ENCODE results near the gene BUD13. TPM values are rescaled to one million over a fixed set of nuclear protein-coding genes. Genes with fewer than 3 reads are reported as not detected.

Gene BUD13
- total RNA-seq, 5 donors from 2014 or later (not counting 1 experiment from before 2014, with no cell fraction given): 9.8 to 23.0 (median 20.5) TPM

GRCh38 chr11:116733969-116734508 is 38.7 kb downstream of the BUD13 start:
- 73% methylated on average over 9 of the region's 11 CpGs for WGBS (ENCODE audit: insufficient coverage)
- no peak for ATAC-seq (replicated peaks in 1 of 4)

GRCh38 chr11:116733043-116733755 is 39.6 kb downstream of the BUD13 start:
- Mint-ChIP-seq H3K27ac (no peak overlapping the region), H3K9me3 (no peaks in the 10 kb centered on the region), H3K27me3 (peaks cover 5 to 9% of the 10 kb centered on the region in 2 donors), H3K4me1 (peaks cover 7 to 11% (median 8%) of the 10 kb centered on the region in 3 donors), H3K4me3 (no peak overlapping the region), H3K36me3 (no peaks in the 10 kb centered on the region)
- ATAC-seq (replicated peaks in 1 of 4): peak in 2 of 4 experiments; percentile 9 to 10
- ChIA-PET POLR2A (interaction anchor here in 1 of 2 donors (0.6 kb wide), 2 partner anchors 100 to 429 kb away, joined by 5 to 6 read pairs; no protein-coding TSS in a partner anchor), CTCF (interaction anchor here (0.6 to 1.4 kb wide), 4 partner anchors 103 to 494 kb away, joined by 3 to 6 read pairs (median 3); no protein-coding TSS in a partner anchor)
- WGBS (ENCODE audit: insufficient coverage): 65% methylated on average over 5 of the region's 10 CpGs
- no peak overlapping the region for H3K27ac ChIP-seq (ENCODE audit: low read length)
- H3K36me3 ChIP-seq (ENCODE audit: control insufficient read depth in 2 of 2, extremely low read depth in 1 of 2, insufficient read depth in 1 of 2, low read length in 1 of 2): no peaks in the 10 kb centered on the region
- peaks cover 0 to 21% of the 10 kb centered on the region in 2 experiments for H3K27me3 ChIP-seq (replicated peaks in 1 of 2; ENCODE audit: control insufficient read depth in 2 of 2, extremely low read depth in 1 of 2, insufficient read depth in 2 of 2, low read length in 1 of 2)
- no peak overlapping the region for H3K4me3 ChIP-seq (ENCODE audit: control insufficient read depth in 1 of 2, extremely low read depth in 1 of 2, low read length in 1 of 2)
- peaks cover 0 to 7% of the 10 kb centered on the region in 2 experiments for H3K4me1 ChIP-seq (ENCODE audit: control insufficient read depth in 1 of 2, extremely low read depth in 1 of 2, insufficient read depth in 2 of 2, low read length in 2 of 2)
- no peaks in the 10 kb centered on the region for H3K9me3 ChIP-seq
- no peak for DNase-seq

More at GRCh38 chr11:116733969-116734508, 38.7 kb downstream of the BUD13 start:
- Mint-ChIP-seq H3K36me3 (no peaks in the 10 kb centered on the region), H3K27me3 (peaks cover 0 to 9% of the 10 kb centered on the region in 2 donors), H3K4me3 (no peak overlapping the region), H3K9me3 (no peaks in the 10 kb centered on the region), H3K27ac (no peak overlapping the region), H3K4me1 (peaks cover 7 to 11% (median 8%) of the 10 kb centered on the region in 3 donors)
- Histone ChIP-seq H3K4me3 (ENCODE audit: control insufficient read depth in 1 of 2, extremely low read depth in 1 of 2, low read length in 1 of 2) (no peak overlapping the region), H3K27ac (ENCODE audit: low read length) (no peak overlapping the region), H3K27me3 (replicated peaks in 1 of 2; ENCODE audit: control insufficient read depth in 2 of 2, extremely low read depth in 1 of 2, insufficient read depth in 2 of 2, low read length in 1 of 2) (peaks cover 0 to 19% of the 10 kb centered on the region in 2 experiments), H3K4me1 (ENCODE audit: control insufficient read depth in 1 of 2, extremely low read depth in 1 of 2, insufficient read depth in 2 of 2, low read length in 2 of 2) (peaks cover 0 to 7% of the 10 kb centered on the region in 2 experiments), H3K9me3 (no peaks in the 10 kb centered on the region), H3K36me3 (ENCODE audit: control insufficient read depth in 2 of 2, extremely low read depth in 1 of 2, insufficient read depth in 1 of 2, low read length in 1 of 2) (no peaks in the 10 kb centered on the region)
- DNase-seq: no peak
- CTCF ChIA-PET: interaction anchor here in 1 of 2 donors (1.4 kb wide), 1 partner anchor 102 kb away, joined by 3 read pairs; no protein-coding TSS in a partner anchor
- POLR2A ChIA-PET: no interaction called here

DNA sequence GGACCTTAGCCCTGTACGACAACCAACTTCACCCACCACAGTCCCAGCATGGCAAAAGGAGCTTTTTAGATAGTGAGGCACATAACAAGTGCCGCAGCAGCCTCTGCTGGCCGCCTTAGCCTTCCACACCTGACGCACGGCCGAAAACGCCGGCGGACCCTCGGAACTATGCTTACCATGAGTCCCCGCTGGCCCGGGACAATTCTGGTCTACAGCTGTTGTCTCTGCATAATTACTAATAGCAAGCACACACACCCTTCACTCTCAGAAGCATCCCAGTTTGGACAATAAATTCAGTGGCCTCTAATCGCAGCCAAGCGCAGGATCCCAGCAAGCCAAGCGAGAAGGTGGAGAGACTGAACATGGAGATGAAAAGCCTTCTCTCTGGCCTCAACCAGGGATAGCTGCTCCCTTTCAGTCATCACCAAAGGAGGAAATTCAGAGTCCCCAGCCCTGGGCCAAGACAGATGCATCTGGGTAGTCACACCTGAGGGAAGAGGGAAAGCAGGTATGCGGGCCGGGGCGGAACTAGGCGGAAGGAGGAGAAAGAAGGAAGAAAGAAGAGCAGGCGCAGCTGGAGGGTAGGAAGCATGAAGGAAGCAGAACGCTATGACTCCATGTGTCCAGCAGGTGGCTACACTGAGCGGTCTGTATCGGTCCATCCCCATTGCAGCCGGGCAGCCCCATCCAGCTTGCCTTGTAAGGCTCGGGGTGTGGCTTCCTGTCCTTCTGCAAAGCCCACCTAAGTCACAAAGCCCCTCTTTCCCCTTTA is 40.3 kb downstream of the BUD13 start:
- H3K36me3 Mint-ChIP-seq: no peaks in the 10 kb centered on the region
- H3K4me1 Mint-ChIP-seq: peaks cover 7 to 11% (median 8%) of the 10 kb centered on the region in 3 donors
- peaks cover 5 to 12% of the 10 kb centered on the region in 2 donors for H3K27me3 Mint-ChIP-seq
- ChIA-PET POLR2A (interaction anchor here in 1 of 2 donors (0.7 kb wide), 1 partner anchor 486 kb away, joined by 4 read pairs; no protein-coding TSS in a partner anchor), CTCF (interaction anchor here in 1 of 2 donors (0.8 to 1.4 kb wide), 4 partner anchors 103 to 494 kb away, joined by 3 to 6 read pairs (median 4); no protein-coding TSS in a partner anchor)
- Histone ChIP-seq H3K4me1 (ENCODE audit: control insufficient read depth in 1 of 2, extremely low read depth in 1 of 2, insufficient read depth in 2 of 2, low read length in 2 of 2) (peaks cover 0 to 7% of the 10 kb centered on the region in 2 experiments), H3K4me3 (ENCODE audit: control insufficient read depth in 1 of 2, extremely low read depth in 1 of 2, low read length in 1 of 2) (no peak overlapping the region), H3K36me3 (ENCODE audit: control insufficient read depth in 2 of 2, extremely low read depth in 1 of 2, insufficient read depth in 1 of 2, low read length in 1 of 2) (no peaks in the 10 kb centered on the region), H3K27me3 (replicated peaks in 1 of 2; ENCODE audit: control insufficient read depth in 2 of 2, extremely low read depth in 1 of 2, insufficient read depth in 2 of 2, low read length in 1 of 2) (peaks cover 0 to 26% of the 10 kb centered on the region in 2 experiments), H3K9me3 (no peaks in the 10 kb centered on the region), H3K27ac (ENCODE audit: low read length) (no peak overlapping the region)
- WGBS (ENCODE audit: insufficient coverage): 36% methylated on average over 16 of the region's 25 CpGs
- ATAC-seq (replicated peaks in 1 of 4): peak; percentile 74 to 89 (median 84)
- no peak overlapping the region for H3K4me3 Mint-ChIP-seq
- no peak overlapping the region for H3K27ac Mint-ChIP-seq
- peak in 33 of 35 experiments; percentile 10 to 72 (median 41) for DNase-seq
- H3K9me3 Mint-ChIP-seq: no peaks in the 10 kb centered on the region

- H3K4me3 Mint-ChIP-seq: no peak overlapping the region
- Histone ChIP-seq H3K27ac (ENCODE audit: low read length) (no peak overlapping the region), H3K27me3 (replicated peaks in 1 of 2; ENCODE audit: control insufficient read depth in 2 of 2, extremely low read depth in 1 of 2, insufficient read depth in 2 of 2, low read length in 1 of 2) (peaks cover 0 to 29% of the 10 kb centered on the region in 2 experiments), H3K4me1 (ENCODE audit: control insufficient read depth in 1 of 2, extremely low read depth in 1 of 2, insufficient read depth in 2 of 2, low read length in 2 of 2) (peaks cover 0 to 7% of the 10 kb centered on the region in 2 experiments), H3K36me3 (ENCODE audit: control insufficient read depth in 2 of 2, extremely low read depth in 1 of 2, insufficient read depth in 1 of 2, low read length in 1 of 2) (no peaks in the 10 kb centered on the region), H3K4me3 (ENCODE audit: control insufficient read depth in 1 of 2, extremely low read depth in 1 of 2, low read length in 1 of 2) (no peak overlapping the region), H3K9me3 (no peaks in the 10 kb centered on the region)
- H3K36me3 Mint-ChIP-seq: no peaks in the 10 kb centered on the region
- ChIA-PET CTCF (interaction anchor here in 1 of 2 donors (0.8 to 1.0 kb wide), 2 partner anchors 104 to 373 kb away, joined by 3 to 5 read pairs; no protein-coding TSS in a partner anchor), POLR2A (interaction anchor here in 1 of 2 donors (0.7 kb wide), 1 partner anchor 486 kb away, joined by 4 read pairs; no protein-coding TSS in a partner anchor)
- H3K27me3 Mint-ChIP-seq: peaks cover 5 to 14% of the 10 kb centered on the region in 2 donors
- no peaks in the 10 kb centered on the region for H3K9me3 Mint-ChIP-seq
- no peak overlapping the region for H3K27ac Mint-ChIP-seq
- H3K4me1 Mint-ChIP-seq: peaks cover 7 to 11% (median 8%) of the 10 kb centered on the region in 3 donors
- ATAC-seq (replicated peaks in 1 of 4) (no peak), DNase-seq (no peak)
- 100% methylated on average over 1 of the region's 2 CpGs for WGBS (ENCODE audit: insufficient coverage)
Measured at GRCh38 chr11:116731821-116732220, 41.0 kb downstream of the BUD13 start.

GRCh38 chr11:116731097-116731761 is 41.6 kb downstream of the BUD13 start:
- H3K4me3 ChIP-seq (ENCODE audit: control insufficient read depth in 1 of 2, extremely low read depth in 1 of 2, low read length in 1 of 2): no peak overlapping the region
- no peak overlapping the region for H3K27ac ChIP-seq (ENCODE audit: low read length)
- POLR2A ChIA-PET: no interaction called here
- H3K4me1 Mint-ChIP-seq: peaks cover 7 to 11% (median 8%) of the 10 kb centered on the region in 3 donors
- no peaks in the 10 kb centered on the region for H3K9me3 ChIP-seq
- H3K36me3 ChIP-seq (ENCODE audit: control insufficient read depth in 2 of 2, extremely low read depth in 1 of 2, insufficient read depth in 1 of 2, low read length in 1 of 2): no peaks in the 10 kb centered on the region
- H3K36me3 Mint-ChIP-seq: no peaks in the 10 kb centered on the region
- H3K4me3 Mint-ChIP-seq: no peak overlapping the region
- H3K27me3 Mint-ChIP-seq: peaks cover 11 to 20% of the 10 kb centered on the region in 2 donors
- 84% methylated on average over 9 of the region's 11 CpGs for WGBS (ENCODE audit: insufficient coverage)
- no peak for ATAC-seq (replicated peaks in 1 of 4)
- no peak overlapping the region for H3K27ac Mint-ChIP-seq
- H3K4me1 ChIP-seq (ENCODE audit: control insufficient read depth in 1 of 2, extremely low read depth in 1 of 2, insufficient read depth in 2 of 2, low read length in 2 of 2): peaks cover 0 to 7% of the 10 kb centered on the region in 2 experiments
- CTCF ChIA-PET: no interaction called here
- peaks cover 0 to 29% of the 10 kb centered on the region in 2 experiments for H3K27me3 ChIP-seq (replicated peaks in 1 of 2; ENCODE audit: control insufficient read depth in 2 of 2, extremely low read depth in 1 of 2, insufficient read depth in 2 of 2, low read length in 1 of 2)
- no peaks in the 10 kb centered on the region for H3K9me3 Mint-ChIP-seq
- DNase-seq: no peak
